ENCODE measurements around the gene COL18A1.
A peak's percentile ranks its signal among the peaks of the same experiment; 100 is the strongest.

COL18A1 gene

DNA sequence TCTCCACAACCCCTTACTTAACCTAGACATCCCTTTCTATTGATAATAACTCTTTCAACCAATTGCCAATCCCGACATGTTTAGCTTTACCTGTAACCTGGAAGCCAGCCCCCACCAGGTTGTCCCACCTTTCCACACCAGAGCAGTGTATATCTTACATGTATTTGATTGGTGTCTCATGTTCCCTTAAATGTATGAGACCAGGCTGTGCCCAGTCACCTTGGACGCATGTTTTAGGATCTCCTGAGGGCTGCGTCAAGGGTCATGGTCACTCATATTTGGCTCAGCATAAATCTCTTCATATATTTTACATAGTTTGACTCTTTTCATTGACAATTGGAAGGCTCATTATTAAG is 142.6 kb downstream of the COL18A1 start:
- DNase-seq (ENCODE audit: low read depth), result no peak

DNA sequence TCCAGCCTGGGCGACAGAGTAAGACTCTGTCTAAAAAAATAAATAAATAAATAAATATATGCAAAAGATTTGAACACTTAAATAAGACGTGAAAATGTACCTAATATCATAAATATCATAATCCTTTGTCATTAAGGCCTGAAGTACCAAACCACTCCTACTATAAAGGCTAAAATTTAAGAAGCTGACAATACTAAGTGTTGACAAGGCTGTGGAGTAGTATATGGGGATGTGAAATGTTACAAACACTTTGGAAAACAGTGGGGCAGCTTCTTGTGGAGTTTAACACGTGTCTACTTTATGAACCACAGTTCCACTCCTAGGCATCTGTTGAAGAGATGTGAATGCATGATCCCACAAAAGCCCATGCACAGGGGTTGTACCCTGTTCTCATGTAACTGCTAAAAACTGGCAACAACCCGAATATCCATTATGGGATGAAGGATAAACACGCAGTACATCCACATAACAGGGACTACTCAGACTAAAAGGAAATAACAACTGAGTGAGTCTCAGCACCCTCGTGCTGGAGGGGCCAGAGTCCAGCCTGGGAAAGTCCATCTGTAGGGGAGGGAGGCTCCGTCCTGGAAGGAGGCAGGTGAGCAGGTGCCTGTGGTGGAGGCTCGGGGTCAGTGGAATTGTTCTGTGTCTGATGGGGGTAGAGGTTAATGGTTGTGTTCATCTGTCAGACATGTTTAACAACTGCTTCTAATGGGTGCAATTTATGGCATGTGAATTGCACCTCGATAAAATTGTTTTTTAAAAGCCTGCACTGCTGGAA is 143.9 kb downstream of the COL18A1 start:
- DNase-seq (ENCODE audit: low read depth), result no peak

DNA sequence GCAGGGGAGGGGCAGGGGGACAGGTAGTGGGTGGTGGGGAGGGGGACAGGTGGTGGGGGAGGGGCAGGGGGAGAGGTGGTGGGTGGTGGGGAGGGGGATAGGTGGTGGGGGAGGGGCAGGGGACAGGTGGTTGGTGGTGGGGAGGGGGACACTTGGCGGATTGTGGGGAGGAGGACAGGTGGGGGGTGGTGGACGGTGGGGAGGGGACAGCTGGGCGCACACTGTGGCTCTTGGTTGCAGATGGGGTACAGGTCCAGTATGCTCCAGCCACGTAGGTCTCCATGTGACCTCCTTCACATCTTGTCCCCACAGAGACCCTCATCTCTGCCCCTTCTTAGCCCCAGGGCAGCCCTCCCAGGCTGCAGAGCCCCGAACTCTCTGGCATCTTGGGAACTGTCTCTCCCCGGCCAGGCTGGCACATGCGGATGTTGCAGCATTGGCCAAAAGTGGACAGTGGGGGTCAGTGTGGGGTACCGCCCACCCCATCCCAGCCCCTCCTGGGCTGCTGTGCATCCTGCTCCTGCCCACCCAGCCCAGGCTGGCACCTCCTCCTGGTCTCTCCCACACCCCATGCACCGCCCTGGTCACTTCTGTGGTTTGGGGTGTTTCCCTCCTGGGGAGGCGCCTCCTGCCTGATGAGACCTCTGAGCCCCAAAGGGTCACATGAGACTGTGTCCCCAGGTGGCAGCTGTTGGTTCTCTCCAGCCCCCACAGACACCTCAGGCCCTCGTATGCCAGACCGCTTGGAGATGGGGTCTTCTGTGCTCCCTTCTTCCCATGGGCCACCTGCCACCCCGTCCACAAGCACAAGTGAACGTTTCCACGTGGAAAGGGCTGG is 144.9 kb downstream of the COL18A1 start:
- DNase-seq (ENCODE audit: low read depth), result no peak

DNA sequence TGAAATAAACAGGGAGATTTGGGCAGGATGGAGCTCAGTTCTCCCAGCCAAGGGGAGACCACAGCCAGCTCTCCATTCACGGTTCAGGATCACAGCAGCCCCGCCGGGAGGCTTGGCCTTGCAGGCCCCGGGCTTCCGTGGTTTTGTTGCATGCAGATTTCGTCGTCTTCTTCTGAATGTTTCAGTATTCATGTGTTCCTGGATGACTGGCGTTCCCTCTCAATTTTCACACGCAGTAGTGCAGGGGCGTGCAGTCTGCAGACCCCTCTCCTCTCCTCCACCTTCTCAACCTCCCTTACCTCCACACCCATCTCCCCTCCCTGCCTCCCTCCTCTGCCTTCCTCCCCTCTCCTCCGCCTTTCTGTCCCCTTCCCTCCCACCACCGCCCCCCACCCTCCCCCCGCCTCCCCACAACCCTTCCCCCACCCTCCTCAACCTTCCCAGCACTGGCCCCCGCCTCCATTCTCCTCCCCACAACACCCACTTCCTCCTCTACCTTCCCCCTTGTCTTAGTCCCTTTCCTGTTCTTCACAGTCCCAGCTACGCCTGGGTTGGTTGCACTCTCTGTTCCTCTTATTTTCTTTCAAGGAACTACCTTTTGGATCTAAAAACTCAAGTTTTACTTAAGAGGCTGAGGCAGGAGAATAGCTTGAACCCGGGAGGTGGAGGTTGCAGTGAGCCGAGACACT is 145.7 kb downstream of the COL18A1 start:
- DNase-seq (ENCODE audit: low read depth), result no peak

DNA sequence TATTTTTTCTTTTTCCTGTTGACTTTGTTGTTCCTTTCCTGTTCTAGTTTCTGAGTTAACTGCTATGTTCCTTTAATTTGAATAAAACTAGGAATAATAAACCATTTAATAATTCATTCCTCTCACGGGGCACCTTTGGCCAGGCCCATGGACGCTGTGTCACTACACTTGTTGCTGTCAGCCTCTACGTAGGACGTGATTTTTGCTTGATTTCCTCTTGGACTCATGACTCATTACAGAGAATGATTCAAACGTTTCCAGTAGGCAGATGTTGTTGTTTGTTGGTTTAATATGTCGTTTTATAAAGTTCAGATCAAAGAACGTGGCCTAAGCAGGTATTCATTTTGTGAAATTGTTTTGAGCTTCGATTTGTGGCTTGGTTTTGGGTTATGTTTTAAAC is 146.4 kb downstream of the COL18A1 start:
- DNase-seq (ENCODE audit: low read depth), result peak; percentile 49

DNA sequence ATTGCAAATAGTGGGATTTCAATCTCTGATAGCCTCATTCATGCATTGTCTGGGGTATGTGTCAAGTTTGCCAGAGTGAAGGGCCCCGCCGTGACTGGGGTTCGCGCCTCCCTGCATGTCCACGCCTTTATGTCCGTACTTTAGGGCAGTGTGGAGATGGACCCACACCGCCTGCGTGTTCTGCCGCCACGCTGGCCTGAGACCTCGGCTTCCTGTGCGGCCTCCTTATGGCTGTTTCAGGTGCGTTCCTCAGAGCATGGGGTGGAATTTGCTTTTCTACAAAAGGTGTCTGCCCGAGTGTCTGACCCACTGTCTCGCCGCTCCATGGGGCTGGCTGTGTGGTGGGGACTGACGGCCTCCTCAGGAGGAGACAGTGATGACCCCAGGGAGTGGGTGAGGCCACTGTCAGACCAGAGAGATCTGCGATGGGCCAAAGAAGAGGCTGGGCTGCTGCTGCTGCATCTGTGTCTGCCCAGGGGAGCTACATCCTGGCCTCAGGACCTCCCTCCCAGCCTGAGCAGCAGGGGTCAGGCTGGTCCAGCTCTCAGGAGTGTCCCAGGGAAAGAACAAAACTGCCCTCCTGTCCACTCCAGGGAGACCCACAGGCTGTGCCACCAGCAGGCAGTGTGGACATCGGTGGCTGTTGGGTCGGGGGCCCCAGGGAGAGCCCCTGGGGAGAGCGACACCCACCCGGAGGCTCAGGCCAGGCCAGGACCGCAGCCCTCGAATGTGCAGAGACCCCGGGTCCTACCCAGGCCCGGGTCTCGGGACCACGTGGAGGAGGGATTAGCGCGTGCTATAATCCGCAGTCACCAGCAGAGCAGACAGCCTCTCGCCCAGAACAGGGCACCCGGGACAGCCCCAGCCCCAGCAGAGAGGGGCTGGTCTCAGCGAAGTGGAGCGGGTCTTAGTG is 147.1 kb downstream of the COL18A1 start:
- DNase-seq (ENCODE audit: low read depth), result no peak

DNA sequence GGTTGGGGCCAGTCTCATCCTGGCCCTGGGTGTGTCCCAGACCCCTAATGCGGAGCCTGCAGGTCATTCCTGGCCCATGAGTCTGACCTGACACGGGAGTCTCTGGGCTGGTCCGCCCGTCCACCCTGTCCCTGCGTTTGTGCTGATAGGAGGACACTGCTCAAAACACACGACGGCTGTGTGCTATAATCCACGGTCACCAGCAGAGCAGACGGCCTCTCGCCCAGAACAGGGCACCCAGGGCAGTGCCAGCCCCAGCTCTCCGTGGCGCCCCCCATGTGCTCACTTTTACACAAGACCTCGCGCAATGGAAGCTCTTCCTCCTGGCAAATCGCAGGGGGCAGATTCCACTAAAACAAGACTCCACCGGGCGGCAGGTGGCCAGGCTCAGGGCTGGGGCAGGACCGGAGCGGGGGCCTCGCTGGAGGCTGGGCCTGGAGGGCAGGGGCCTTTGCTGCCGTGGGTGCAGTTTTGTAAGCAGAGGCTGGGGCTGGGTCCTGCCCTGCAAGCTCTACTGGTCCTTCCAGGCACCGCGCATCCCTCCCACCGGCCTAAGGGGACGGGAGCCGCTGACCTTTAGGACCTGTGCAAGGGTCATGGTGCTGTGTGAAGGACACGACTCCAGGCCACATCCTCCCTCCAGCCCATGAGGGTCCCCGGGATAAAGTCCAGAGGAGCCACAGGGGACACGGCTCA is 147.9 kb downstream of the COL18A1 start:
- no peak for DNase-seq (ENCODE audit: low read depth)

DNA sequence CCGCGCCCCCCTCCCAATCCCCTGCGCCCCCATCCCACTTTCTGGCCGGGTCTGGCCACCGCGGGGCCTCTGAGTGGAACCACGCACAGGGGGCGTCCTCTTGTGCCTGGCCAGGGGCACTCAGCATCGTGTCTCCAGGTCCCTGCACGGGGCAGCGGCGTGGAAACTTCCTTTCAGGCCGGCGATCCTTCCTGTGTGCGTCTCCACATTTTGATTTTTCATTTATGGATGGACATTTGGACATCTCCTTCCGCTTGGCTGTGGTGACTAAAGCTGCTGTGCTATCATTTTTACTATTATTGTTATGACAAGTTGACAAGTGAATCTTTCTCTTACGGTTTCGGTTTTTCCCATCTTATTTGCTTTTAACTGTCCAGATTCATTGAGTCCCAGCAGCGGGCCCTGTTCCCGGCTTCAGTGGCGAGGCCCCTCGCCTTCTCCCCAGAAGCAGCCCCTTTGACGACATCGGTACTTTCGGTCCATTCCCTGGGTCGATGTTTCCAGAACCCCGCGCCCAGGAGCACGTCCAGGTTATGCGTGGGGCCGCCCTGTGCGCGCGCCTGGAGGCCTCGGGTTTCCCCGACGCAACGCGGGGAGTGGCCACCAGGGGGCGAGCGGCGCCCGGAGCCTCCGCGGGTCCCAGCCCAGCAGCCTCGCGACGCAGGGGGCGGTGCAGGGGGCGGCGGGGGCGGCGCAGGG is 149.7 kb downstream of the COL18A1 start:
- no peak for DNase-seq (ENCODE audit: low read depth)

DNA sequence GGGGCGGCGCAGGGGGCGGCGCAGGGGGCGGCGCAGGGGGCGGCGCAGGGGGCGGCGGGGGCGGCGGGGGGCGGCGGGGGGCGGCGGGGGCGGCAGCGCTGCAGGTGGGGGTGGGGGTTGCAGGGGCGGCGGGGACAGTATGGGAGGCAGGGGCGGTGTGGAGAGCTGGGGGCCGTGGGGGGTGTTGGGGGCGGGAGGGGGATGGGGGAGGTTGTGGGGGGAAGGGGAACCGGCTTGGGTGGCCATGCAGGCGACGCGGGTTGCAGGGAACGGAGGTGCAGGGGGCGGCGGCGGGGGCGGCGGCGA is 150.2 kb downstream of the COL18A1 start:
- DNase-seq (ENCODE audit: low read depth), result no peak

DNA sequence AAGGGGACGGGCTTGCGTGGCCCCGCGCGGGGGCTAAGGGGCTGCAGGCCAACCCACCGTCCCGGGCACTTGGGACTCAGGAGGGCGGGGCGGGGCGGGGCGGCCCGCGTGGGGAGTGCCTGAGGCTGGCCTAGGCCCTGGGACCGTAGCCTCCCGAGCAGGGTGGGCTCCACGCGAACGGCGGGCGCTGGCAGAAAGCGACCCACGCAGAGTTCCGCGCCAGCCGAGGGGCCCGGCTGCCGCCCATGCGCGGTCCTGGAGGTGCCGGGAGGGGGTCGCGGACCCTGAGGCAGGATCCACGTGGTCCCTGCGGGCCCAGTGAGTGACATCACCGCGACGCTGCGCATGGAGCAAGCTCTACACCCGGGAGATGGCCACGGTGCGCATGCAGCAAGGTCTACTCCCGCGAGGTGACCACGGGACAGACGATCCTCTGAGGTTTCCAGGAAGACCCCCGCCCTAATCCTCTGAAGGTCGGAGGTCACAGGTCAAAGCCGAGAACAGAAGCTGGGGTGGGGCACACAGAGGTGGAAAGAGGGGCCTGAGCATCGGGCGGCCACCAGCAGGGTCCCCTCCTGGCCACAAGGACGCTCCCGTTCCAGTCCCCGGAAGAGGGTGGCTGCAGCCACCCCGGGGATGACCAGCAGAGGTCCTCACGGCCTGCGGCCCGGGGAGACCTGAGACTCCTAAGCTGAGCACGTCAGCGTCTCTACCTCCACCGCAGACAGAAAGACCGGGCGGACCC is 150.8 kb downstream of the COL18A1 start:
- no peak for DNase-seq (ENCODE audit: low read depth)

DNA sequence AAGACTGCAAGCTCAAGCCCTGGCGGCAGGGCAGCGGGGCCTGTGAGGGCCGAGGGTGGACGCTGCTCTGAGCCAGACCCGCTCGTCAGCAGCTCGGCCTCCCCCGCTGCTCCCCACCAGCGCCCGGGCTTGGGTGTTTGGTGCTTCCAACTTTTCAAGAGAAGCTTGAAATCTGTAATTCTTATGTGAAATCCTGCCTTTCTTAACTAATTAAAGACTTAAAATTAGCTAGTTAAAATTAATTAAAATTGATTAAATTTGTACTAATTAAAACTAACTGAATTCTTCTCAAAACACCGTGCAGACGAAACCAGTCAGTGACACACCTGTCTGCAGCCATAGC is 151.3 kb downstream of the COL18A1 start:
- no peak for DNase-seq (ENCODE audit: low read depth)

DNA sequence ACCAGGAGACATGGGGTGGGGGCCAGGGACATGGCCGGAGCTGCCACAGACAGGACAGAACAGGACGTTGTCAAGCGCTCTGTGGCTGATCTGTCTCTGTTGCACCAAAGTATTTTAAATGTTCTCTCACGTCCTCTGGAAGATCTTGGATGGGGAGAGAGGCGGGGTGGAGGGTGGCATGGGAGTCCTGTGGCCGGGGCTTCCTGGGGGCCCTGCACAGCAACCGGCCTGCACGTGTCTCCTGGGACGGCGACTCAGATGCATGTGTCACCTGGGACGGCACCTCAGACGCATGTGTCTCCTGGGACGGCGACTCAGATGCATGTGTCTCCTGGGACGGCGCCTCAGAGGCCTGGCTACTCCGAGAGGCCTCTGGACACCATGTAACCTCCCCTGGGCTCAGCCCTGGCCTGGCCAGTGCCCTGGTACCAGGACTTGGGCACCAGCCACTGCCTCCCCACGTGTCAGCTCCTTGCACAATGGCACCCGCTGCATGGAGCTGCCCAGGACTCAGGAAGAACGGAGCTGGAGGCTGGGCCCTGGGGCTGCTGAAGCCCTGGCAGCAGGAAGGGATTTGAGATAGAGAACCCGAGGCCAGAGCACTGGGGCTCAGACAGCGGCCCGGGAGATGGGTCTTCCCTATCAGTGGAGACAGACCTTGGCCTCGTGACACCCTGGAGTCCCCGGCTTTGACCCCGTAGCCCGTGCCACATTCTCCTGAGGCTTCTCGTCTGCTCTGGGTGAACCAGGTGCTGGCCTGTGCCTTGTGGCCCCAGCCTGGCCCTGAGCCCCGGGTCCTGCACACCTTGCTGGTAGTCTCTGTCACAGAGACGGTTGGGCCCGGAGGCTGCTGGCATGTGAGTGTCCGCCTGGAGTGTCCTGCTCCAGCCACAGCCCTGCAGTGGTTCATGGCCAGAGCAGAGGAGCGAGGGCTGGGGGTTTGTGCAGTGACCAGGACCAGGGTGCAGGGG is 152.0 kb downstream of the COL18A1 start:
- no peak for DNase-seq (ENCODE audit: low read depth)

DNA sequence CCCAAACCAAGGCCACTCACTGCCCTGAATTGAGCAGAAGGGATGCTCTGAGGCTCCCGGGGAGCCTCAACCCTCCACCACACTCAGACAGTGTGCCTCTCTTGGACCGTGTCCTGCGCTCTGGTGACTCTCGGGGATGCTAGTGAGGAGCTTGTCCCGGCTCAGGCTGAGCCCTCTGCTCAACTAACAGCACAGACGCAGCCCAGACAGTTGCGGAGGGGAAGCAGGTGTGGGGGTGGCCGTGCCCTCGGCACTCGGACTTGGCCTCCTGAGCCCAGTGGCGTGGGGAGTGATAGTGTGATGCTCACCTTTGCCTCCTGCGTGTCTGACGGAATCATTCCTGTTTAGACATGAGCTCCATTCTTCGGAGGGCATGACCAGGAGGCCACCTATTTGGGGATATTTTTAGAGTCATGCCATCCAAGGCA is 152.7 kb downstream of the COL18A1 start:
- DNase-seq (ENCODE audit: low read depth), result no peak

DNA sequence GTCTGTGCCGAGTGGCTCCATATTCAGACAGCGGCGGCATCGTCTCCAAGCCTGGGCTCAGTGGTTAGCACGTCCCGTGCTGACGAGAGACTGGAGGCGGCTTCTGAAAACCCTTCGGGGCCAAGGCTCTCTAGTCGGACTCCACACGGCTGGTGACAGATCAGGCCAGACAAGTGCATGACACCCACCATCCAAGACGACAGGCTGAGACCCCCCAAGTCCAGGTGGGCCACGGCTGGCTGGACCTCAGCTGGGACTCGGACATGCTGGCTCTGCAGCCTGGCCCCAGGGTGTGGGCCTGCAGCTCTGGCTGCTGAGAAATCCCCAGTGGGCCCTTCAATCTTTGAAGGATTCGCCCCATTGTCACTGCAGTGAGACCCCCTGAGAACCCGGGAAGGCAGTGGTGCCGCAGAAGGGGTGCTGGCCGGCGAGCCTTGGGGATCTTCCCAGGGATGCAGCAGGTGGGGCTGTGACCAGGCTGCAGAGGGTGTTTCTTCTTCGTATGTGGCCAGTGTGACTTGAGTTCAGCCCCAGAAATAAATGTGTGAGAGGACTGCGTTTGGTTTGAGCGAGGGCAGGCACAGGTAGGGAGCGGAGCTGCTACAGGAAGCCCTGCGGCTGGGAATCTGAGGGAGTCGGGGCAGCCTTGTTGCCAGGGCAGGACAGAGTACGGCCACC is 153.2 kb downstream of the COL18A1 start:
- no peak for DNase-seq (ENCODE audit: low read depth)

DNA sequence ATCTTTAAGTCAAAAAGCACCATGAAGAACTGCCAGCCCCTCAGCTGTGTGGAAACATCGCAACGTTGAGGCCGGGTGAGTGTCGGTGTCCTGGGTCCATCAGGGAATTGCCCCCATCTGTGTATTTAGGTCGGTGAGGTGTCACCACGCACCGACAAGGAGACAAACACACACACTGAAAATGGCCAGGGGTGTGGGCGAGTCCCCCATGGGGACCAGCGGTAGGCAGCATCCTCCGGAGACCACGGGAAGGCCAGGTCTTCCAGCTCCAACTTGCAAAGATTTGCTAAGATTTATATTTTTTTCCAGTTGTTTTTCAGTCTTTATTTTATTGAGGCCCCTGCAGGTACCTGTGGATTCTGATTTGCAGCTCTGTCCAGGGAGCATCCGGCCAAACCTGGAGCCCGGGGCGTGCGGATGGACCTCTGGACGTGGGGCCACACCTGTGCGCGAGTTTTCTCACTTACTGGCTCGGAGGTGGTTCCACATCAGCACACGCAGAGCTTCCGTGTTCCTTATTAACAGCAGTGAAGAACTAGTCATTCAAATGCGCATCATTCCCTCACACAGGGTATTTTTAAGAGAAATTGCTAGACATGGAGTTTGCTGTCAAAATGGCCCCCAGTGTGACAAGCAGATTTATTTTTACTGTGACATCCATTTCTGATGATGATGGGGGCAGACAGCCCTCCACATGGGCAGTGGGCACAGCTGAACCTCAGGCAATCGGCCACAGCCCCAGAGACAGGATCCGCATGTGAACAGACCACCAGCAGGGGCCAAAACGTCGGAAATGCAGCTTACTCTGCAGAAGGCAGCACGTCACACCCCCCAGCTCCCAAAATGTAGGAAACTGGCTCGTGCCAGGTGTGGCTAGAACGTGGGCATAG is 154.5 kb downstream of the COL18A1 start:
- DNase-seq (ENCODE audit: low read depth), result no peak

DNA sequence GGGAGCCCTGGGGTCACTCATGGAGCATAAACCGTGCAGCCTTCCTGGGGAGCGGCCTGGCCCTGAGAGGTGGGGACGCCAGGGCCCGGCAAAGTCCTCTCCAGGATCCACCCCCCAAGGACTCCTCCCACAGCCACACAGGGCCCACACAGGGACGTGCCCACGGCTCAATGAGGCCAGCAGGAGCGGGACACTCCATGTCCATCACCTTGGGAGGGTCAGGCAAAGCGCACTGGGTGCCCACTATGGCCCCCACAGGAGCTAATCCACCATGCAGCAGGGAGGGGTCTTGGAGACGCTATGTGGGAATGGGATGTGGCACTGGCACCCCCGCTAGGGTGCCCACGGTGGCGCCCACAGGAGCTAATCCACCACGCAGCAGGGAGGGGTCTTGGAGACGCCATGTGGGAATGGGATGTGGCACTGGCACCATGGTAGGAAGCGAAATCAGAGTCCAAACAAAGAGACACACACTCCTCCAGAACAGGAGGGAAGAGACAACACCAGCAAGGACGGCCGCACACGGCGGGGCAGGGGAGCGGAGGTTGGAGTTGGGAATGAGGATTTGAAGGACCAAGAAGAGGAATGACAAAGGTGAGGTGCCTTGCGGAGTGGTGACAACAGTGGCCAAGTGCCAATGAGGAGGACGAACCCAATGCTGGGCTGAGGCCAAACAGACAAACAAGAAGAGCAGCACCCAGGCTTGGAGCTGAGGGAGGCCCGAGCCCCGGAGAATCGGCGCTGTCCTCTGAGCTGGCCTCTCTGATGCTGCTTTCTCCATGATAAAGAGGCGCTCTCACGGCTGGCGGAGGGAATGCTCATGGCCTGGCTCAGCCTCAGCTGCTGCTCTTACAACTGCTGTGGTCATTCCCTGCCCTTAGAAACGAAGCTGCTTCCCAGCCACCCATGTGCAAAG is 155.4 kb downstream of the COL18A1 start:
- DNase-seq (ENCODE audit: low read depth), result no peak

Measured in non-pigmented ciliary epithelial cell (primary cell).